B cell (primary cell): ENCODE measurements around the gene CCDC93. TPM values are rescaled to one million over a fixed set of nuclear protein-coding genes. Genes with fewer than 3 reads are reported as not detected.

Experiments used
- ATAC-seq: fragments of 200-7000 bp; cut with Tn5 transposase; one replicate; pipeline ENCODE4 v1.10.0; 2021; ENCODE audit warnings: low read depth, mild to moderate bottlenecking, moderate number of reproducible peaks, moderate library complexity
- CTCF ChIA-PET: fragments of 350-600 bp; sonication (Branson Sonifier 250); formaldehyde crosslinking; loops from one replicate; lab custom pipeline; 2021; ENCODE audit warnings: antibody characterized with exemption, inconsistent platforms; lab: Charles Lee
- POLR2A ChIA-PET: fragments of 350-600 bp; sonication (Branson Sonifier 250); formaldehyde crosslinking; loops from one replicate; lab custom pipeline; 2021; ENCODE audit warnings: antibody characterized with exemption; lab: Charles Lee
- DNase-seq: peaks from one replicate; pipeline ENCODE4 v3.0.0; 2013
- H2AFZ ChIP-seq: 2 replicates; pipeline ENCODE4 v1.6.1; 2012; ENCODE audit warnings: mild to moderate bottlenecking, low read depth, low read length; ENCODE audit not compliant: insufficient read depth, poor library complexity, severe bottlenecking
- H3K27ac ChIP-seq, 2 donors: 1 replicate in 1 of 2; 2 replicates in 1 of 2; pipeline ENCODE4 v1.5.1; 2012 to 2013; ENCODE audit warnings: low read length in 2 of 2, mild to moderate bottlenecking in 2 of 2, moderate library complexity in 1 of 2
- H3K27me3 ChIP-seq, 4 experiments: fragments of 200-600 bp in 1 of 4; sonication (generic) in 1 of 4; replicated peaks in 1 of 4; 1 replicate in 2 of 4; 2 replicates in 2 of 4; pipeline versions ENCODE4 v1.6.1 to v1.7.0; 2013 to 2016; ENCODE audit warnings: low read length in 3 of 4, mild to moderate bottlenecking in 2 of 4, mixed read lengths in 1 of 4, moderate library complexity in 1 of 4; ENCODE audit not compliant: insufficient read depth in 4 of 4, control insufficient read depth in 3 of 4; ENCODE audit errors: control extremely low read depth in 1 of 4
- H3K36me3 ChIP-seq, 2 experiments: replicated peaks in 1 of 2; 1 replicate in 1 of 2; 2 replicates in 1 of 2; pipeline versions ENCODE4 v1.6.1 to v1.7.1; 2013; ENCODE audit warnings: low read length in 1 of 2; ENCODE audit not compliant: insufficient read depth in 2 of 2, control insufficient read depth in 1 of 2; ENCODE audit errors: control extremely low read depth in 1 of 2, extremely low read depth in 1 of 2
- H3K4me1 ChIP-seq, 2 donors: fragments of 200-600 bp in 1 of 2; sonication (generic) in 1 of 2; 1 replicate in 1 of 2; 2 replicates in 1 of 2; pipeline versions ENCODE4 v1.5.1 to v1.6.1; 2013 to 2017; ENCODE audit warnings: low read length in 2 of 2; ENCODE audit not compliant: control insufficient read depth in 2 of 2, insufficient read depth in 2 of 2
- H3K4me2 ChIP-seq: replicated peaks from 2 replicates; pipeline ENCODE3; 2012; ENCODE audit warnings: mild to moderate bottlenecking, low read depth, low read length; ENCODE audit not compliant: poor library complexity, severe bottlenecking
- H3K4me3 ChIP-seq, 5 experiments: fragments of 200-600 bp in 1 of 5; sonication (generic) in 1 of 5; 1 replicate in 3 of 5; 2 replicates in 2 of 5; pipeline versions ENCODE4 v1.5.1 to v1.7.0; 2011 to 2016; ENCODE audit warnings: low read length in 4 of 5, mild to moderate bottlenecking in 4 of 5, low read depth in 2 of 5, control low read depth in 1 of 5, moderate library complexity in 1 of 5; ENCODE audit not compliant: insufficient read depth in 1 of 5; ENCODE audit errors: control extremely low read depth in 1 of 5, extremely low read depth in 1 of 5
- H3K79me2 ChIP-seq: fragments of 200-600 bp; sonication (generic); one replicate; pipeline ENCODE4 v1.6.0; 2016; ENCODE audit warnings: low read length; ENCODE audit not compliant: control insufficient read depth, insufficient read depth
- H3K9ac ChIP-seq: fragments of 200-600 bp; sonication (generic); 2 replicates; pipeline ENCODE4 v1.6.1; 2017; ENCODE audit warnings: mild to moderate bottlenecking, low read length, moderate library complexity
- H3K9me3 ChIP-seq, 3 donors: one replicate each; pipeline versions ENCODE4 v1.6.1 to v1.7.1; 2013; ENCODE audit warnings: low read length in 2 of 3; ENCODE audit not compliant: control insufficient read depth in 2 of 3, insufficient read depth in 1 of 3; ENCODE audit errors: control extremely low read depth in 1 of 3
- H4K20me1 ChIP-seq: 2 replicates; pipeline ENCODE4 v1.6.0; 2012; ENCODE audit warnings: mild to moderate bottlenecking, low read length; ENCODE audit not compliant: insufficient read depth, control insufficient read depth, poor library complexity, severe bottlenecking
- H3K27ac Mint-ChIP-seq: one replicate; pipeline ENCODE4 v1.8.0; 2021; ENCODE audit warnings: mixed read lengths
- H3K27me3 Mint-ChIP-seq: one replicate; pipeline ENCODE4 v1.8.0; 2021; ENCODE audit warnings: mixed read lengths
- H3K4me1 Mint-ChIP-seq: one replicate; pipeline ENCODE4 v1.8.0; 2021; ENCODE audit warnings: mixed read lengths
- H3K4me3 Mint-ChIP-seq: one replicate; pipeline ENCODE4 v1.8.0; 2021; ENCODE audit warnings: mixed read lengths
- H3K9me3 Mint-ChIP-seq: one replicate; pipeline ENCODE4 v1.8.0; 2022; ENCODE audit warnings: mixed read lengths; ENCODE audit not compliant: insufficient read depth
- CTCF ChIP-seq: fragments of 200-600 bp; IDR thresholded peaks from one replicate; pipeline ENCODE4 v1.8.0; 2022; ENCODE audit warnings: antibody characterized with exemption, mild to moderate bottlenecking
- EZH2 ChIP-seq: IDR thresholded peaks from 2 replicates; pipeline ENCODE4 v1.6.1; 2012; ENCODE audit warnings: borderline replicate concordance, low read depth, mild to moderate bottlenecking, moderate library complexity, low read length; ENCODE audit not compliant: insufficient read depth, poor library complexity, severe bottlenecking
- WGBS: methylation state at CpG from one replicate; pipeline ENCODE4 v1.1.5; 2013; ENCODE audit warnings: missing lambda C conversion rate; ENCODE audit not compliant: insufficient coverage; 5-methylcytosine and 5-hydroxymethylcytosine counted together
- intact Hi-C: fragments of 100-400 bp; cut with micrococcal nuclease; formaldehyde crosslinking; loops from one replicate; pipeline ENCODE4 v1.10.0; 2022
- polyA plus RNA-seq: library from polyadenylated mRNA; depleted of rRNA; stranded (reverse); fragments of >200 nt; gene quantifications from 2 replicates; pipeline ENCODE4 v1.2.3, GENCODE V29; 2012
- total RNA-seq, 2 donors: library from RNA; stranded (reverse); fragments of 120-200 nt in 1 of 2; gene quantifications; 1 replicate in 1 of 2; 2 replicates in 1 of 2; pipeline versions ENCODE4 v1.2.3 to v1.2.4, GENCODE V29; 2013 to 2022

CCDC93 gene
- total and polyA plus RNA-seq, 2 donors (not counting 1 experiment from before 2014, with no cell fraction given), result 17.5 to 79.6 TPM

GRCh38 chr2:118048401-118048800 is 34.5 kb upstream of the CCDC93 start:
- no peaks in the 10 kb centered on the region for H3K79me2 ChIP-seq
- no peak for ATAC-seq
- ChIA-PET POLR2A (no interaction called here), CTCF (interaction anchor here (0.9 to 20.1 kb wide), 4 partner anchors 14 to 807 kb away, joined by 3 to 784 read pairs (median 12); no protein-coding TSS in a partner anchor)
- DNase-seq, result no peak
- H3K27ac ChIP-seq, result no peak overlapping the region
- Mint-ChIP-seq H3K27ac (no peak overlapping the region), H3K9me3 (no peaks in the 10 kb centered on the region), H3K4me3 (no peak overlapping the region), H3K4me1 (peaks cover 10% of the 10 kb centered on the region), H3K27me3 (peaks cover 15% of the 10 kb centered on the region)
- no peak overlapping the region for H3K9ac ChIP-seq
- H3K9me3 ChIP-seq, result no peaks in the 10 kb centered on the region
- no peak overlapping the region for H3K4me3 ChIP-seq
- TF ChIP-seq CTCF (no peak), EZH2 (no peak)
- H3K4me1 ChIP-seq, result peaks cover 0 to 5% of the 10 kb centered on the region in 2 donors
- no peaks in the 10 kb centered on the region for H3K36me3 ChIP-seq
- WGBS, result no CpG with 5 or more reads among the region's 3 CpGs
- no peak overlapping the region for H2AFZ ChIP-seq
- intact Hi-C loops, result loop anchor here (5.0 kb wide), 1 partner anchor 154 kb away; no protein-coding TSS in a partner anchor
- no peaks in the 10 kb centered on the region for H4K20me1 ChIP-seq
- no peak overlapping the region for H3K4me2 ChIP-seq
- peaks cover 0 to 9% (median 3%) of the 10 kb centered on the region in 4 experiments for H3K27me3 ChIP-seq

GRCh38 chr2:118047380-118047826 is 33.5 kb upstream of the CCDC93 start:
- H3K4me1 ChIP-seq, result peaks cover 0 to 5% of the 10 kb centered on the region in 2 donors
- no peaks in the 10 kb centered on the region for H3K79me2 ChIP-seq
- H3K36me3 ChIP-seq, result no peaks in the 10 kb centered on the region
- TF ChIP-seq EZH2 (no peak), CTCF (no peak)
- H3K27ac ChIP-seq, result no peak overlapping the region
- H3K9ac ChIP-seq, result no peak overlapping the region
- no peaks in the 10 kb centered on the region for H4K20me1 ChIP-seq
- no peak overlapping the region for H3K4me2 ChIP-seq
- Mint-ChIP-seq H3K4me3 (no peak overlapping the region), H3K4me1 (peaks cover 10% of the 10 kb centered on the region), H3K27ac (no peak overlapping the region), H3K9me3 (no peaks in the 10 kb centered on the region), H3K27me3 (peaks cover 25% of the 10 kb centered on the region)
- WGBS, result no CpG with 5 or more reads among the region's 3 CpGs
- ChIA-PET POLR2A (interaction anchor here (1.1 kb wide), 1 partner anchor 13 kb away, joined by 4 read pairs; no protein-coding TSS in a partner anchor), CTCF (interaction anchor here (0.6 to 20.1 kb wide), 28 partner anchors 11 to 1123 kb away, joined by 3 to 784 read pairs (median 6); partner anchors contain the start of genes CCDC93, DDX18 and INSIG2)
- H2AFZ ChIP-seq, result no peak overlapping the region
- H3K9me3 ChIP-seq, result no peaks in the 10 kb centered on the region
- ATAC-seq (no peak), DNase-seq (no peak)
- H3K27me3 ChIP-seq, result peaks cover 0 to 9% (median 3%) of the 10 kb centered on the region in 4 experiments
- H3K4me3 ChIP-seq, result no peak overlapping the region
- intact Hi-C loops, result loop anchor here (5.0 kb wide), 1 partner anchor 155 kb away; no protein-coding TSS in a partner anchor
